Measurements from ENCODE around the gene MGAT4A. TPM values are rescaled to one million over a fixed set of nuclear protein-coding genes. Genes with fewer than 3 reads are reported as not detected.
"Not testable (repeated sequence)": the region's sequence is repeated elsewhere in the genome, so short reads cannot be mapped to it uniquely, and the experiment has no call there.

MGAT4A gene
- total and polyA plus RNA-seq, 9 of the 15 experiments (the other 6 are each of a cell fraction or from before 2014, with no cell fraction given) = 0.03 to 0.53 (median 0.18) TPM; not detected in 2

DNA sequence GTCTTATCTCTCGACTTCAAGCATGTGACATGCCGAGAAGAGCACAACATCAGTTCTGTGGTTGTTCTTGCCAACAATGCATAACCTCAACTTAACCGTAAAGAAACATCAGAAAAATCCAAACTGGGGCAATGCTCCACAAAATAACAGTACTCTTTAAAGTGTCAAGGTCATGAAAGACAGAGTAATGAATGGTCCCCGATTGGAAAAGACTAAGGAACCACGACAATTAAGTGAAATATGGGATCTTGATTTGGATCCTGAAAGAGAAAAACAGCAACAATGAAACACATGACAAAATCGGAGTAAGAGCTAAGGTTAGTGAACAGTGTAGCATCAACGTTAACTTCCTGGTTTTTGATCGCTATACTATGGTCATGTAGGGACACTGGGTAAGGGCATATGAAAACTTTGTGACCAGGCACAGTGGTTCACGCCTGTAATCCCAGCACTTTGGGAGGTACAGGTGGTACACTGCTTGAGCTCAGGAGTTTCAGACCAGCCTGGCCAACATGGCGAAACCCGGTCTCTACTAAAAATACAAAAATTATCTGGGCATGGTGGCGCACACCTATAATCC is 67.3 kb downstream of the MGAT4A start:
- H3K9me3 ChIP-seq (replicated peaks; ENCODE audit: control insufficient read depth, insufficient read depth, low read depth, low read length) = no peaks in the 10 kb centered on the region
- H3K4me1 ChIP-seq (replicated peaks in 1 of 2; ENCODE audit: control insufficient read depth in 2 of 2, insufficient read depth in 2 of 2, low read length in 2 of 2) = no peaks in the 10 kb centered on the region; a peak in 2 of 5 replicates
- H2AFZ ChIP-seq (ENCODE audit: low read depth, low read length) = 0 out of 2 replicates have a peak overlapping the region, but pooled peaks have one; percentile 19
- intact Hi-C loops (cut with micrococcal nuclease) (no loop called here), in situ Hi-C loops (cut with MboI) (no loop called here)
- BruUV-seq (replicated peaks) = no TSS peak
- H3K4me2 ChIP-seq (ENCODE audit: insufficient read depth, low read length) = no peak overlapping the region
- no peaks in the 10 kb centered on the region for H3K79me2 ChIP-seq (ENCODE audit: control insufficient read depth, insufficient read depth, low read length)
- POLR2A ChIA-PET = interaction anchor here (0.6 kb wide), 1 partner anchor 614 kb away, joined by 3 read pairs; no protein-coding TSS in a partner anchor
- H3K9me1 ChIP-seq (ENCODE audit: control insufficient read depth, insufficient read depth, low read length) = no peaks in the 10 kb centered on the region
- H3K9ac ChIP-seq (ENCODE audit: insufficient read depth in 1 of 2, low read depth in 2 of 2, low read length in 2 of 2) = no peak overlapping the region
- FAIRE-seq = no peak
- WGBS (ENCODE audit: insufficient coverage, low coverage, missing lambda C conversion rate) = 7% methylated on average over 12 of the region's 12 CpGs
- H4K20me1 ChIP-seq (replicated peaks; ENCODE audit: control insufficient read depth, insufficient read depth, low read length) = no peaks in the 10 kb centered on the region
- no peak for TF ChIP-seq FOXM1 (IDR thresholded peaks at IDR 0.05; ENCODE audit: low read depth)
- no peak for TF ChIP-seq FOXM1 (CRISPR knock-in tag; IDR thresholded peaks at IDR 0.05; ENCODE audit: low read depth)
- no peak for TF ChIP-seq CBX3 (IDR thresholded peaks at IDR 0.05; ENCODE audit: borderline replicate concordance in 1 of 2, low read length in 2 of 2)
- TF ChIP-seq FOXJ2 (tag; IDR thresholded peaks at IDR 0.05) = no peak
- no peak for TF ChIP-seq ZNF253 (CRISPR knock-in tag; conservative IDR thresholded peaks at IDR 0.05)
- TF ChIP-seq, protein P1, sequence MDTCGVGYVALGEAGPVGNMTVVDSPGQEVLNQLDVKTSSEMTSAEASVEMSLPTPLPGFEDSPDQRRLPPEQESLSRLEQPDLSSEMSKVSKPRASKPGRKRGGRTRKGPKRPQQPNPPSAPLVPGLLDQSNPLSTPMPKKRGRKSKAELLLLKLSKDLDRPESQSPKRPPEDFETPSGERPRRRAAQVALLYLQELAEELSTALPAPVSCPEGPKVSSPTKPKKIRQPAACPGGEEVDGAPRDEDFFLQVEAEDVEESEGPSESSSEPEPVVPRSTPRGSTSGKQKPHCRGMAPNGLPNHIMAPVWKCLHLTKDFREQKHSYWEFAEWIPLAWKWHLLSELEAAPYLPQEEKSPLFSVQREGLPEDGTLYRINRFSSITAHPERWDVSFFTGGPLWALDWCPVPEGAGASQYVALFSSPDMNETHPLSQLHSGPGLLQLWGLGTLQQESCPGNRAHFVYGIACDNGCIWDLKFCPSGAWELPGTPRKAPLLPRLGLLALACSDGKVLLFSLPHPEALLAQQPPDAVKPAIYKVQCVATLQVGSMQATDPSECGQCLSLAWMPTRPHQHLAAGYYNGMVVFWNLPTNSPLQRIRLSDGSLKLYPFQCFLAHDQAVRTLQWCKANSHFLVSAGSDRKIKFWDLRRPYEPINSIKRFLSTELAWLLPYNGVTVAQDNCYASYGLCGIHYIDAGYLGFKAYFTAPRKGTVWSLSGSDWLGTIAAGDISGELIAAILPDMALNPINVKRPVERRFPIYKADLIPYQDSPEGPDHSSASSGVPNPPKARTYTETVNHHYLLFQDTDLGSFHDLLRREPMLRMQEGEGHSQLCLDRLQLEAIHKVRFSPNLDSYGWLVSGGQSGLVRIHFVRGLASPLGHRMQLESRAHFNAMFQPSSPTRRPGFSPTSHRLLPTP (IDR thresholded peaks at IDR 0.05; ENCODE audit: borderline replicate concordance, extremely low read depth, insufficient read length) = no peak
- TF ChIP-seq TCFL5 (CRISPR knock-in tag; conservative IDR thresholded peaks at IDR 0.05) = no peak
- TF ChIP-seq, protein P2, sequence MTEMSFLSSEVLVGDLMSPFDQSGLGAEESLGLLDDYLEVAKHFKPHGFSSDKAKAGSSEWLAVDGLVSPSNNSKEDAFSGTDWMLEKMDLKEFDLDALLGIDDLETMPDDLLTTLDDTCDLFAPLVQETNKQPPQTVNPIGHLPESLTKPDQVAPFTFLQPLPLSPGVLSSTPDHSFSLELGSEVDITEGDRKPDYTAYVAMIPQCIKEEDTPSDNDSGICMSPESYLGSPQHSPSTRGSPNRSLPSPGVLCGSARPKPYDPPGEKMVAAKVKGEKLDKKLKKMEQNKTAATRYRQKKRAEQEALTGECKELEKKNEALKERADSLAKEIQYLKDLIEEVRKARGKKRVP (CRISPR knock-in tag; IDR thresholded peaks at IDR 0.05) = no peak
- TF ChIP-seq ZNF699 (CRISPR knock-in tag; IDR thresholded peaks at IDR 0.05; ENCODE audit: insufficient replicate concordance) = no peak
- no peak for TF ChIP-seq HLTF (IDR thresholded peaks at IDR 0.05)
- H3K27me3 ChIP-seq (ENCODE audit: control insufficient read depth in 2 of 2, insufficient read depth in 2 of 2, low read length in 2 of 2) = 0 out of 5 replicates have a peak, but pooled peaks cover 0 to 3% of the 10 kb centered on the region in 2 experiments
- no peaks in the 10 kb centered on the region for H3K36me3 ChIP-seq (ENCODE audit: control insufficient read depth, insufficient read depth, low read length)
- ATAC-seq = no peak
- H3K4me3 ChIP-seq = no peak overlapping the region
- CTCF ChIA-PET (ENCODE audit: low intra/inter-chr PET ratio) = no interaction called here
- no peak overlapping the region for H3K27ac ChIP-seq (ENCODE audit: extremely low read depth, low read depth, low read length)
- no peak for DNase-seq (ENCODE audit: extremely low read depth in 1 of 4, low spot score in 3 of 4)

DNA sequence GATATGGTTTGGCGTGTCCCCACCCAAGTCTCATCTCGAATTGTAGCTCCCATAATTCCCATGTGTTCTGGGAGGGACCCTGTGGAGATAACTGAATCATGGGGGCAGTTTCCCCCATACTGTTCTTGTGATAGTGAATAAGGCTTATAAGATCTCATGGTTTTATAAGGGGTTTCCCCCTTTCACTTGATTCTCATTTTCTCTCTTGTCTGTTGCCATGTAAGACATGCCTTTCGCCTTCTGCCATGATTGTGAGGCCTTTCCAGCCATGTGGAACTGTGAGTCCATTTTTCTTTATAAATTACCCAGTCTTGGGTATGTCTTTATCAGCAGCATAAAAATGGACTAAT is 71.5 kb downstream of the MGAT4A start:
- 0% methylated on average over 3 of the region's 3 CpGs for WGBS (ENCODE audit: insufficient coverage, low coverage, missing lambda C conversion rate)
- H3K4me1 ChIP-seq (replicated peaks in 1 of 2; ENCODE audit: control insufficient read depth in 2 of 2, insufficient read depth in 2 of 2, low read length in 2 of 2); H3K4me3 ChIP-seq; H3K9ac ChIP-seq (ENCODE audit: insufficient read depth in 1 of 2, low read depth in 2 of 2, low read length in 2 of 2); H3K36me3 ChIP-seq (ENCODE audit: control insufficient read depth, insufficient read depth, low read length); H2AFZ ChIP-seq (ENCODE audit: low read depth, low read length); in situ Hi-C loops (cut with MboI); CTCF ChIA-PET (ENCODE audit: low intra/inter-chr PET ratio); FAIRE-seq; H3K9me3 ChIP-seq (replicated peaks; ENCODE audit: control insufficient read depth, insufficient read depth, low read depth, low read length); H4K20me1 ChIP-seq (replicated peaks; ENCODE audit: control insufficient read depth, insufficient read depth, low read length); intact Hi-C loops (cut with micrococcal nuclease); BruUV-seq (replicated peaks); H3K27ac ChIP-seq (ENCODE audit: extremely low read depth, low read depth, low read length); ATAC-seq; H3K79me2 ChIP-seq (ENCODE audit: control insufficient read depth, insufficient read depth, low read length); H3K27me3 ChIP-seq (ENCODE audit: control insufficient read depth in 2 of 2, insufficient read depth in 2 of 2, low read length in 2 of 2); H3K4me2 ChIP-seq (ENCODE audit: insufficient read depth, low read length); H3K9me1 ChIP-seq (ENCODE audit: control insufficient read depth, insufficient read depth, low read length); DNase-seq (ENCODE audit: extremely low read depth in 1 of 4, low spot score in 3 of 4): not testable (repeated sequence)
- POLR2A ChIA-PET = interaction anchor here (0.6 kb wide), 1 partner anchor 214 kb away, joined by 3 read pairs; no protein-coding TSS in a partner anchor

Measured in K562 (cell line).